ENCODE measurements around the gene NQO2. TPM values are rescaled to one million over a fixed set of nuclear protein-coding genes. Genes with fewer than 3 reads are reported as not detected.
"Not testable (repeated sequence)": the region's sequence is repeated elsewhere in the genome, so short reads cannot be mapped to it uniquely, and the experiment has no call there.

Gene NQO2
- total and polyA plus RNA-seq, 10 donors = 16.3 to 55.1 (median 30.7) TPM

GRCh38 chr6:3057063-3057770 is 57.5 kb downstream of the NQO2 start:
- 73 to 89% (median 78%) methylated on average over 11 of the region's 11 CpGs for WGBS, 5 donors
- H3K27me3 ChIP-seq (replicated peaks in 1 of 7) = no peaks in the 10 kb centered on the region
- no peak overlapping the region for H3K4me3 ChIP-seq
- H3K4me1 ChIP-seq = peaks cover 0 to 46% (median 25%) of the 10 kb centered on the region in 6 donors
- H3K36me3 ChIP-seq = no peaks in the 10 kb centered on the region
- TF ChIP-seq, protein P1, sequence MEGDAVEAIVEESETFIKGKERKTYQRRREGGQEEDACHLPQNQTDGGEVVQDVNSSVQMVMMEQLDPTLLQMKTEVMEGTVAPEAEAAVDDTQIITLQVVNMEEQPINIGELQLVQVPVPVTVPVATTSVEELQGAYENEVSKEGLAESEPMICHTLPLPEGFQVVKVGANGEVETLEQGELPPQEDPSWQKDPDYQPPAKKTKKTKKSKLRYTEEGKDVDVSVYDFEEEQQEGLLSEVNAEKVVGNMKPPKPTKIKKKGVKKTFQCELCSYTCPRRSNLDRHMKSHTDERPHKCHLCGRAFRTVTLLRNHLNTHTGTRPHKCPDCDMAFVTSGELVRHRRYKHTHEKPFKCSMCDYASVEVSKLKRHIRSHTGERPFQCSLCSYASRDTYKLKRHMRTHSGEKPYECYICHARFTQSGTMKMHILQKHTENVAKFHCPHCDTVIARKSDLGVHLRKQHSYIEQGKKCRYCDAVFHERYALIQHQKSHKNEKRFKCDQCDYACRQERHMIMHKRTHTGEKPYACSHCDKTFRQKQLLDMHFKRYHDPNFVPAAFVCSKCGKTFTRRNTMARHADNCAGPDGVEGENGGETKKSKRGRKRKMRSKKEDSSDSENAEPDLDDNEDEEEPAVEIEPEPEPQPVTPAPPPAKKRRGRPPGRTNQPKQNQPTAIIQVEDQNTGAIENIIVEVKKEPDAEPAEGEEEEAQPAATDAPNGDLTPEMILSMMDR (IDR thresholded peaks at IDR 0.05 in 8 of 11, conservative IDR thresholded peaks at IDR 0.05 in 3 of 11) = no peak
- TF ChIP-seq POLR2A (IDR thresholded peaks at IDR 0.05) (no peak), POLR2AphosphoS5 (IDR thresholded peaks at IDR 0.05) (no peak)
- intact Hi-C loops (cut with DNase I; ENCODE audit: low total_unique reads) = loop anchor here (5.0 kb wide), 1 partner anchor 210 kb away; no protein-coding TSS in a partner anchor
- DNase-seq = no peak
- H3K9me3 ChIP-seq = no peaks in the 10 kb centered on the region
- no peak overlapping the region for H3K27ac ChIP-seq

- H3K4me1 ChIP-seq = peaks cover 0 to 35% (median 17%) of the 10 kb centered on the region in 6 donors
- intact Hi-C loops (cut with DNase I; ENCODE audit: low total_unique reads) = loop anchor here (5.0 kb wide), 1 partner anchor 212 kb away; no protein-coding TSS in a partner anchor
- H3K27ac ChIP-seq = peak overlapping the region in 1 of 8 donors; percentile 26
- no peaks in the 10 kb centered on the region for H3K27me3 ChIP-seq (replicated peaks in 1 of 7)
- H3K36me3 ChIP-seq = no peaks in the 10 kb centered on the region
- DNase-seq = no peak
- 42 to 57% (median 44%) methylated on average over 2 of the region's 2 CpGs for WGBS, 5 donors
- TF ChIP-seq POLR2A (IDR thresholded peaks at IDR 0.05) (no peak), POLR2AphosphoS5 (IDR thresholded peaks at IDR 0.05) (no peak)
- TF ChIP-seq, protein P1 (IDR thresholded peaks at IDR 0.05 in 8 of 11, conservative IDR thresholded peaks at IDR 0.05 in 3 of 11) = no peak
- H3K9me3 ChIP-seq = no peaks in the 10 kb centered on the region
- no peak overlapping the region for H3K4me3 ChIP-seq
These were observed 59.3 kb downstream of the NQO2 start for GRCh38 chr6:3058957-3059356.

DNA sequence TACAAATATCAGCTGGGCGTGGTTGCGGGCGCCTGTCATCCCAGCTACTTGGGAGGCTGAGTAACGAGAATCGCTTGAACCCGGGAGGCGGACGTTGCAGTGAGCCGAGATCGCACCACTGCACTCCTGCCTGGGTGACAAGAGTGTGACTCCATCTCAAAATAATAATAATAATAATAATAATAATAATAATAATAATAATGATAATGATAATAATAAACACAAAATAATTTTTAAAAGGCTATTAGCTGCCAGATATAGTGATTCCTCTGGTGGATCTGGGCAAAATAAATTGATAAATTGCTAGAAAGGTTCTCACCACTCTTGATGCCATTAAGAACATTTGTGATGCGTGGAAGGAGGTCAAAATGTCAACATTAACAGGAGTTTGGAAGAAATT is 60.4 kb downstream of the NQO2 start:
- H3K4me3 ChIP-seq; H3K27ac ChIP-seq; DNase-seq; intact Hi-C loops (cut with DNase I; ENCODE audit: low total_unique reads); H3K27me3 ChIP-seq (replicated peaks in 1 of 7); H3K9me3 ChIP-seq; H3K36me3 ChIP-seq: not testable (repeated sequence)
- 91 to 99% (median 95%) methylated on average over 11 of the region's 11 CpGs for WGBS, 5 donors
- peaks cover 0 to 33% (median 17%) of the 10 kb centered on the region in 6 donors for H3K4me1 ChIP-seq

- H3K4me3 ChIP-seq = no peak overlapping the region
- TF ChIP-seq, protein P1 (IDR thresholded peaks at IDR 0.05 in 8 of 11, conservative IDR thresholded peaks at IDR 0.05 in 3 of 11) = no peak
- no peak for TF ChIP-seq POLR2A (IDR thresholded peaks at IDR 0.05)
- no peak for TF ChIP-seq POLR2AphosphoS5 (IDR thresholded peaks at IDR 0.05)
- 76 to 89% (median 84%) methylated on average over 5 of the region's 5 CpGs for WGBS, 5 donors
- no peaks in the 10 kb centered on the region for H3K9me3 ChIP-seq
- intact Hi-C loops (cut with DNase I; ENCODE audit: low total_unique reads) = no loop called here
- no peak for DNase-seq
- peaks cover 0 to 36% (median 14%) of the 10 kb centered on the region in 6 donors for H3K4me1 ChIP-seq
- no peaks in the 10 kb centered on the region for H3K36me3 ChIP-seq
- no peak overlapping the region for H3K27ac ChIP-seq
- no peaks in the 10 kb centered on the region for H3K27me3 ChIP-seq (replicated peaks in 1 of 7)
These were observed 61.8 kb downstream of the NQO2 start for GRCh38 chr6:3061501-3061941.

DNA sequence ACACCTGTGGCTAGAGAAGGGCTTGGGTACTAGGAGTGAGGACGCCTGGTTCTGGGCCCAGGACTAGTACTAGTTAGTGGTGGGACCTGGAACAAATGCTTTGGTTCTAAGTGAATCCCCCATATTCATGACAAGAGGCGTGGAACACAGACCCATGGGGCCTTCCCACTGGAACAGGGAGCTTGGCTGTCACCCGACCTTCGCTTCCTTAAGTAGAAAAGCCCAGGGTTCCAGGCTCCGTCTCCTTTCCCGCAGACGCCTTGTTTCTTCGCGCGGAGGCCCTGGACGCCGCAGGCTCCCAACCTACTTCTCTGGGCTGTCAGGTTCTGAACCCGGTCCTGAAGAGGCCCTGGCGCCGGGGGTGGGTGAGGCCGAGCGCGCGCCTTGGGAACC is 63.6 kb downstream of the NQO2 start:
- H3K9me3 ChIP-seq; H3K27me3 ChIP-seq (replicated peaks in 1 of 7); intact Hi-C loops (cut with DNase I; ENCODE audit: low total_unique reads); H3K36me3 ChIP-seq: not testable (repeated sequence)
- peak overlapping the region in 7 of 8 donors; percentile 61 to 88 (median 70) for H3K4me3 ChIP-seq
- H3K4me1 ChIP-seq = peaks cover 0 to 53% (median 24%) of the 10 kb centered on the region in 6 donors
- WGBS, 5 donors = 3 to 8% (median 5%) methylated on average over 6 to 15 of the region's 19 CpGs; no CpG with 5 or more reads in 1 of the 5 donors
- peak; percentile 72 for DNase-seq
- peak overlapping the region; percentile 84 to 97 (median 96) for H3K27ac ChIP-seq
